Uterus (tissue), 2 donors: Measurements from ENCODE around the gene HTR3B.

Source experiments
- CTCF ChIP-seq, 4 experiments: fragments of 200-600 bp in 2 of 4; fragments of 450-650 bp in 2 of 4; sonication (generic) in 2 of 4; IDR thresholded peaks; one replicate each; pipeline ENCODE4 v1.5.1; 2016 to 2019; ENCODE audit warnings: antibody characterized with exemption in 4 of 4, mild to moderate bottlenecking in 2 of 4, moderate library complexity in 1 of 4
- POLR2A ChIP-seq, 2 donors: fragments of 450-650 bp; IDR thresholded peaks; one replicate each; pipeline ENCODE4 v1.6.1; 2016; ENCODE audit warnings: antibody characterized with exemption in 2 of 2, mild to moderate bottlenecking in 1 of 2, moderate library complexity in 1 of 2

GRCh38 chr11:113977071-113977490, 72.5 kb downstream of the HTR3B start:
- TF ChIP-seq CTCF (IDR thresholded peaks at IDR 0.05) (no peak), POLR2A (IDR thresholded peaks at IDR 0.05) (no peak)
